ENCODE data around the gene LRRTM3.

DNA sequence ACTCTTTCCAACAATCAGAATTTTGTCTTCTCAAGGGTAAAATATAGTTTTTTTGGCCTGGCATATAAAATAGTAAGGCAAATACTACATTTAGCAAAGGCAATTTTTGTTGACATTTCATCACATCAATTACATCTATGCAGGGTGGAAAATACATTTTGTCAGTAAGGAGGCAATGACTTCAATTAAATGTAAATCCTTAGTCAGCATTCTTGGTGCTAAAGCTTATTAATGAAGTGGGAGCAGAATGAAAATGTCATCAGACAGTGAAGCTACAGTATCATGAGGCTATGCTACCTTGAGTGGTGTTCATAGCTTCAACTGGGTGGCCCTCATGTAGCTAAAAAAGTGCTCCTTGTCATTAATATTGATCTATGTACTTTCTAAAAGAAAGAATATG, 8.9 kb downstream of the LRRTM3 start:
- TF ChIP-seq ZNF274 (IDR thresholded peaks at IDR 0.05; ENCODE audit: low read depth, low read length) = no peak
- no peak for TF ChIP-seq YY1 (IDR thresholded peaks at IDR 0.05; ENCODE audit: insufficient read depth, insufficient read length)
- TF ChIP-seq SUZ12 (IDR thresholded peaks at IDR 0.05; ENCODE audit: extremely low read depth, insufficient read depth, insufficient read length) = no peak
